GM12873 (cell line): ENCODE data around the gene NRCAM.

Source experiments
- TF ChIP-seq, protein P1 (sequence below): IDR thresholded peaks from 2 replicates; pipeline ENCODE4 v1.5.1; 2012; ENCODE audit warnings: low read depth, mild to moderate bottlenecking, moderate library complexity, low read length, control low read depth; ENCODE audit not compliant: insufficient read depth; ENCODE audit errors: missing control alignments

NRCAM gene

GRCh38 chr7:108188724-108189123 lies 267.5 kb downstream of the NRCAM start:
- TF ChIP-seq, protein P1, sequence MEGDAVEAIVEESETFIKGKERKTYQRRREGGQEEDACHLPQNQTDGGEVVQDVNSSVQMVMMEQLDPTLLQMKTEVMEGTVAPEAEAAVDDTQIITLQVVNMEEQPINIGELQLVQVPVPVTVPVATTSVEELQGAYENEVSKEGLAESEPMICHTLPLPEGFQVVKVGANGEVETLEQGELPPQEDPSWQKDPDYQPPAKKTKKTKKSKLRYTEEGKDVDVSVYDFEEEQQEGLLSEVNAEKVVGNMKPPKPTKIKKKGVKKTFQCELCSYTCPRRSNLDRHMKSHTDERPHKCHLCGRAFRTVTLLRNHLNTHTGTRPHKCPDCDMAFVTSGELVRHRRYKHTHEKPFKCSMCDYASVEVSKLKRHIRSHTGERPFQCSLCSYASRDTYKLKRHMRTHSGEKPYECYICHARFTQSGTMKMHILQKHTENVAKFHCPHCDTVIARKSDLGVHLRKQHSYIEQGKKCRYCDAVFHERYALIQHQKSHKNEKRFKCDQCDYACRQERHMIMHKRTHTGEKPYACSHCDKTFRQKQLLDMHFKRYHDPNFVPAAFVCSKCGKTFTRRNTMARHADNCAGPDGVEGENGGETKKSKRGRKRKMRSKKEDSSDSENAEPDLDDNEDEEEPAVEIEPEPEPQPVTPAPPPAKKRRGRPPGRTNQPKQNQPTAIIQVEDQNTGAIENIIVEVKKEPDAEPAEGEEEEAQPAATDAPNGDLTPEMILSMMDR = no peak

- TF ChIP-seq, protein P1 = peak; percentile 59
These were observed 274.9 kb downstream of the NRCAM start for GRCh38 chr7:108181073-108181985.

DNA sequence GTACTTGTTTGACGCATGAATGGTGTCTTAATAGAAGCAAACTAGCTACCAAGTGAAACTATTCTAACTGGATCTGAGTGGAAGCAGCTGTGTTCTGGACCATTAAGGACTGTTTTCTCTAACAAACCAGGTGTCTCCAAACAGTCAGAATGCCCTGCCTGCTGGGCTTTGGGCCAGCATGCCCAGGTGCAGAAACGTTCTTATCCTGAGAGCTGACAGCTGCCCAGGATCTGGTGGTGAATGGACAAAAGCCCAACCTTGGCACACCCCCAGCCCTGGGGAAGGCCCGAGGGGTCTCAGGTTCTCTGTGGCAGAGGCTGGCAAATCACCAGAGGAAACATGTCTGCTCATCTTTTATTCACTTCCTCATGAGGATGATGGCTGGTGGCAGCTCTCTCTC lies 277.8 kb downstream of the NRCAM start:
- TF ChIP-seq, protein P1 = no peak

DNA sequence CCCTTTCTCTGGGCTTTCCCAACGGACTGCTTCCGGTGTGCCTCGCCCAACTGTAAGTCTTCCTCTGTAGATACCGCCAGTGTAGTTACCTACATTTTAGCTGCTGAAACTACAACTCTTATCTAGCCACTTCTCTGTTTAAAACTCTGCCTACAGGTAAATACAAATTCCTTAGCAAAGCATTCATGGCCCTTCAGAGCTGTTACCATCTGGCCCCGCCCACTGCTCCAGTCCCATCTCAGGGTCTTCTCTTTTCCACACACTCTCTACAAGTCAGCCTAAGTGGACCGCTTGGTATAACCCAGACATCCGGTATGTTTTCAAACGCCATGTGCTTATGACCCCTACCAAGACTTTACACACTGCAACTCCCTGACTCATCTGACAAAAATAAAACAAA lies 285.1 kb downstream of the NRCAM start:
- TF ChIP-seq, protein P1 = no peak

GRCh38 chr7:108170251-108170650 lies 286.0 kb downstream of the NRCAM start:
- TF ChIP-seq, protein P1 = no peak

DNA sequence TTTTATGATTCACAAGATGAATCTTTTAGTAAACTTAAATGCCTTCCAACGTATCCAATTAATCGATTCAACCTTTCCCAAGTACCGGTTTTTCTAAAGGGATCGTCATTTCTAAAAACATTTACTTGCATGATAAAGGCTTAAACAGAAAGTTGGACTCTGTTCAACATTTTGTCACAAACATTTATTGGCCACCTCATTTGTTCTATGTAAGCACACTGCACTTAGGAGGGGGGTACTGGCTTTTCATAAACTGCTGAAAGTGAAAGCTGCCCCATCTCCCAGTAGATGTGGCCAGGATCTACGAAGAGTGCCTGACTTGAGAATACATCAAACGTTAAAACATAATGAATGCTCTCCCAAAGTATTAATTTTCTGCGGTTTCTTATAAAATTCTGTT lies 288.8 kb downstream of the NRCAM start:
- TF ChIP-seq, protein P1 = no peak

- TF ChIP-seq, protein P1 = no peak
These were observed 289.5 kb downstream of the NRCAM start for GRCh38 chr7:108166687-108167086.
